Right lobe of liver (tissue), 4 donors: ENCODE data around the gene ULBP1.

Experiments used
- POLR2A ChIP-seq: fragments of 450-650 bp; IDR thresholded peaks from one replicate; pipeline ENCODE4 v1.6.1; 2017; ENCODE audit warnings: antibody characterized with exemption, mild to moderate bottlenecking
- TF ChIP-seq, protein P1 (sequence below), 4 donors: fragments of 200-600 bp in 3 of 4; fragments of 450-650 bp in 1 of 4; IDR thresholded peaks; one replicate each; pipeline versions ENCODE4 v1.5.1 to v1.8.0; 2016 to 2022; ENCODE audit warnings: antibody characterized with exemption in 4 of 4, mild to moderate bottlenecking in 2 of 4
- donor health status: DM: no; HTN: no; CAD: no.
- donor health status: DM: no; HTN: no; CAD: no.
- donor health status: DM: no; HTN: yes; CAD: no.

DNA sequence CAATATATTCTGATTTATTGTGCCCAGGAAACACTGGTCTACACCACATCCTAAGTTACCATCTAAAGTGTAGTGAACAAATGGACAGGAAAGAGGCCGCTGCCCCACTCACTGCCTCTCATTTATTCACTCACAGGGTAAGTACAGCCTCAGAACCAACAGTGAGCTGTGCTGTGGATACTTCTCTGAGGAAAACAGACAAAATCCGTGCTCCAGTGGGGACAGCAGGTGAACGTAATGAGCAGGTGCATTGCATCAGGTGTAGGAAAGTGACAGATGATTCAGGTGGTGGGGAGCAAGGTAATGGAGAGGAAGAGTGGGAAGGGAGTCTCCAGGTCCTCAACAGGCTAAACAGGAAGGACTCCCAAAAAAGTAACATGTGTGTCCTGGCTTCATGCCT is 30.3 kb upstream of the ULBP1 start:
- TF ChIP-seq, protein P1, sequence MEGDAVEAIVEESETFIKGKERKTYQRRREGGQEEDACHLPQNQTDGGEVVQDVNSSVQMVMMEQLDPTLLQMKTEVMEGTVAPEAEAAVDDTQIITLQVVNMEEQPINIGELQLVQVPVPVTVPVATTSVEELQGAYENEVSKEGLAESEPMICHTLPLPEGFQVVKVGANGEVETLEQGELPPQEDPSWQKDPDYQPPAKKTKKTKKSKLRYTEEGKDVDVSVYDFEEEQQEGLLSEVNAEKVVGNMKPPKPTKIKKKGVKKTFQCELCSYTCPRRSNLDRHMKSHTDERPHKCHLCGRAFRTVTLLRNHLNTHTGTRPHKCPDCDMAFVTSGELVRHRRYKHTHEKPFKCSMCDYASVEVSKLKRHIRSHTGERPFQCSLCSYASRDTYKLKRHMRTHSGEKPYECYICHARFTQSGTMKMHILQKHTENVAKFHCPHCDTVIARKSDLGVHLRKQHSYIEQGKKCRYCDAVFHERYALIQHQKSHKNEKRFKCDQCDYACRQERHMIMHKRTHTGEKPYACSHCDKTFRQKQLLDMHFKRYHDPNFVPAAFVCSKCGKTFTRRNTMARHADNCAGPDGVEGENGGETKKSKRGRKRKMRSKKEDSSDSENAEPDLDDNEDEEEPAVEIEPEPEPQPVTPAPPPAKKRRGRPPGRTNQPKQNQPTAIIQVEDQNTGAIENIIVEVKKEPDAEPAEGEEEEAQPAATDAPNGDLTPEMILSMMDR (IDR thresholded peaks at IDR 0.05): no peak
- TF ChIP-seq POLR2A: no peak
